GM23338 (cell line): ENCODE results near the gene RNF17. TPM values are rescaled to one million over a fixed set of nuclear protein-coding genes. Genes with fewer than 3 reads are reported as not detected.

Experiments used
- ATAC-seq: fragments of 200-7000 bp; cut with Tn5 transposase; 3 replicates; pipeline ENCODE4 v1.9.1; 2020
- DNase-seq: peaks from one replicate; pipeline ENCODE4 v3.0.0-alpha.2; 2015; ENCODE audit warnings: low spot score
- H2AFZ ChIP-seq: fragments of 200-600 bp; sonication (generic); 2 replicates; pipeline ENCODE4 v1.8.0; 2016; ENCODE audit warnings: antibody characterized with exemption, mild to moderate bottlenecking, moderate library complexity
- H3F3A ChIP-seq: fragments of 200-600 bp; sonication (generic); replicated peaks from 2 replicates; pipeline ENCODE4 v1.8.0; 2017; ENCODE audit warnings: antibody characterized with exemption, mixed run types, low read depth
- H3K27ac ChIP-seq: fragments of 200-600 bp; sonication (generic); 2 replicates; pipeline ENCODE4 v1.6.1; 2016; ENCODE audit warnings: low read depth
- H3K27me3 ChIP-seq: fragments of 200-600 bp; sonication (generic); 2 replicates; pipeline ENCODE4 v1.8.0; 2016; ENCODE audit warnings: mild to moderate bottlenecking, mixed run types, moderate library complexity; ENCODE audit not compliant: insufficient read depth
- H3K36me3 ChIP-seq: fragments of 200-600 bp; sonication (generic); 2 replicates; pipeline ENCODE4 v1.8.0; 2016; ENCODE audit warnings: mild to moderate bottlenecking; ENCODE audit not compliant: insufficient read depth
- H3K4me1 ChIP-seq: fragments of 200-600 bp; sonication (generic); 2 replicates; pipeline ENCODE4 v1.8.0; 2016; ENCODE audit warnings: mild to moderate bottlenecking, moderate library complexity; ENCODE audit not compliant: insufficient read depth
- H3K4me2 ChIP-seq: fragments of 200-600 bp; sonication (generic); 2 replicates; pipeline ENCODE4 v1.7.1; 2017; ENCODE audit warnings: mixed run types
- H3K4me3 ChIP-seq: fragments of 200-600 bp; sonication (generic); 2 replicates; pipeline ENCODE4 v1.6.1; 2016; ENCODE audit warnings: mixed run types
- H3K79me2 ChIP-seq: fragments of 200-600 bp; sonication (generic); replicated peaks from 2 replicates; pipeline ENCODE4 v1.8.0; 2017; ENCODE audit warnings: mild to moderate bottlenecking; ENCODE audit not compliant: insufficient read depth
- H3K9me2 ChIP-seq: fragments of 200-600 bp; sonication (generic); 2 replicates; pipeline ENCODE4 v1.8.0; 2017; ENCODE audit not compliant: insufficient read depth
- H4K20me1 ChIP-seq: fragments of 200-600 bp; sonication (generic); replicated peaks from 2 replicates; pipeline ENCODE4 v1.8.0; 2017; ENCODE audit warnings: mild to moderate bottlenecking; ENCODE audit not compliant: insufficient read depth
- H3K27ac Mint-ChIP-seq: 2 replicates; pipeline ENCODE4 v1.8.0; 2020; ENCODE audit warnings: inconsistent platforms, mild to moderate bottlenecking, moderate library complexity, mixed read lengths
- H3K27me3 Mint-ChIP-seq: 3 replicates; pipeline ENCODE4 v1.8.0; 2022; ENCODE audit warnings: low read depth, mild to moderate bottlenecking, moderate library complexity, mixed read lengths, inconsistent platforms; ENCODE audit not compliant: insufficient read depth, poor library complexity
- H3K36me3 Mint-ChIP-seq: 3 replicates; pipeline ENCODE4 v1.8.0; 2021; ENCODE audit warnings: low read depth, mild to moderate bottlenecking, inconsistent platforms, moderate library complexity, mixed read lengths
- H3K4me1 Mint-ChIP-seq: 3 replicates; pipeline ENCODE4 v1.8.0; 2020; ENCODE audit warnings: mild to moderate bottlenecking, inconsistent platforms, mixed read lengths
- H3K4me3 Mint-ChIP-seq: 3 replicates; pipeline ENCODE4 v1.8.0; 2021; ENCODE audit warnings: moderate library complexity, mild to moderate bottlenecking, inconsistent platforms, mixed read lengths
- H3K9me3 Mint-ChIP-seq: 3 replicates; pipeline ENCODE4 v1.8.0; 2020; ENCODE audit warnings: moderate library complexity, mild to moderate bottlenecking, inconsistent platforms, mixed read lengths
- EZH2 ChIP-seq: fragments of 200-600 bp; sonication (generic); IDR thresholded peaks from one replicate; pipeline ENCODE4 v1.8.0; 2017; ENCODE audit warnings: antibody characterized with exemption, mild to moderate bottlenecking, low read depth; ENCODE audit not compliant: unreplicated experiment
- EZH2phosphoT487 ChIP-seq: fragments of 200-600 bp; sonication (generic); IDR thresholded peaks from one replicate; pipeline ENCODE4 v1.8.1; 2018; ENCODE audit warnings: antibody characterized with exemption; ENCODE audit not compliant: unreplicated experiment
- REST ChIP-seq: IDR thresholded peaks from one replicate; pipeline ENCODE4 v1.6.1; 2018; ENCODE audit warnings: antibody characterized with exemption; ENCODE audit not compliant: unreplicated experiment
- STAT1 ChIP-seq: IDR thresholded peaks from one replicate; pipeline ENCODE4 v1.6.1; 2016; ENCODE audit warnings: antibody characterized with exemption; ENCODE audit not compliant: unreplicated experiment
- ZNF114 ChIP-seq: fragments of 250-450 bp; sonication (Bioruptor Pico); IDR thresholded peaks from 2 replicates; pipeline ENCODE4 v1.5.0; 2020; ENCODE audit warnings: mild to moderate bottlenecking, moderate library complexity
- ZNF331 ChIP-seq: fragments of 250-450 bp; sonication (Bioruptor Pico); IDR thresholded peaks from 2 replicates; pipeline ENCODE4 v1.5.0; 2020; ENCODE audit warnings: low read depth, mild to moderate bottlenecking, moderate library complexity
- ZNF462 ChIP-seq: fragments of 250-450 bp; sonication (Bioruptor Pico); IDR thresholded peaks from 2 replicates; pipeline ENCODE4 v1.5.0; 2020; ENCODE audit warnings: mild to moderate bottlenecking, moderate library complexity
- polyA plus RNA-seq: library from polyadenylated mRNA; unstranded; fragments of >200 nt; fragmentation: Nextera tagmentation; extraction: Ambion mirVana; gene quantifications from 2 replicates; pipeline ENCODE4 v1.2.1, GENCODE V29; 2016
- total RNA-seq: library from RNA; depleted of rRNA; stranded (reverse); fragments of >200 nt; shearing (Covaris generic); gene quantifications from 2 replicates; pipeline ENCODE4 v1.2.3, GENCODE V29; 2014

RNF17 gene
- total and polyA plus RNA-seq, 2 experiments from 2014 or later = 0.16 TPM; not detected in 1

GRCh38 chr13:24887759-24888158 is 123.8 kb downstream of the RNF17 start:
- Mint-ChIP-seq H3K27ac (peak overlapping the region; percentile 46; the same call in 1 of the 2 replicates), H3K4me3 (no peak overlapping the region), H3K36me3 (peaks cover 51% of the 10 kb centered on the region), H3K9me3 (no peaks in the 10 kb centered on the region), H3K27me3 (peaks cover 8% of the 10 kb centered on the region), H3K4me1 (peaks cover 17% of the 10 kb centered on the region)
- Histone ChIP-seq H4K20me1 (peaks cover 3% of the 10 kb centered on the region; the same call in 1 of the 2 replicates), H3K27me3 (no peaks in the 10 kb centered on the region), H3K4me1 (peaks cover 17% of the 10 kb centered on the region; the same call in 1 of the 2 replicates), H3K4me3 (no peak overlapping the region), H3K27ac (no peak overlapping the region), H3F3A (no peaks in the 10 kb centered on the region), H2AFZ (no peak overlapping the region), H3K4me2 (no peak overlapping the region), H3K79me2 (no peaks in the 10 kb centered on the region), H3K36me3 (peaks cover 11% of the 10 kb centered on the region), H3K9me2 (no peaks in the 10 kb centered on the region)
- TF ChIP-seq EZH2phosphoT487 (no peak), REST (no peak)
- DNase-seq (no peak), ATAC-seq (no peak)

- peaks cover 17% of the 10 kb centered on the region for H3K4me1 Mint-ChIP-seq
- peaks cover 55% of the 10 kb centered on the region for H3K36me3 Mint-ChIP-seq
- H3K27ac Mint-ChIP-seq = peak overlapping the region; percentile 64; the same call in 1 of the 2 replicates
Observed at GRCh38 chr13:24888291-24888931, 124.4 kb downstream of the RNF17 start.

More at GRCh38 chr13:24888291-24888931, 124.4 kb downstream of the RNF17 start:
- Mint-ChIP-seq H3K27me3 (peaks cover 8% of the 10 kb centered on the region), H3K9me3 (no peaks in the 10 kb centered on the region), H3K4me3 (no peak overlapping the region)
- Histone ChIP-seq H3K9me2 (no peaks in the 10 kb centered on the region), H3K27me3 (no peaks in the 10 kb centered on the region), H3F3A (no peaks in the 10 kb centered on the region), H3K4me1 (peaks cover 17% of the 10 kb centered on the region; the same call in 1 of the 2 replicates), H3K4me2 (no peak overlapping the region), H3K4me3 (no peak overlapping the region), H2AFZ (no peak overlapping the region), H4K20me1 (peaks cover 3% of the 10 kb centered on the region), H3K27ac (no peak overlapping the region), H3K36me3 (peaks cover 10% of the 10 kb centered on the region), H3K79me2 (no peaks in the 10 kb centered on the region)
- peak; percentile 49 for ATAC-seq
- TF ChIP-seq STAT1 (no peak), ZNF114 (CRISPR knock-in tag) (no peak), EZH2 (no peak), ZNF331 (CRISPR knock-in tag) (no peak), ZNF462 (CRISPR knock-in tag) (no peak), EZH2phosphoT487 (no peak)
- DNase-seq = peak; percentile 29
